Hepatocyte (in vitro differentiated cells): ENCODE data around the gene IL17RD. TPM values are rescaled to one million over a fixed set of nuclear protein-coding genes. Genes with fewer than 3 reads are reported as not detected.

Experiments
- DNase-seq: peaks from one replicate; pipeline ENCODE4 v3.0.0-alpha.2; 2016; ENCODE audit warnings: low spot score
- H2AFZ ChIP-seq: fragments of 200-600 bp; sonication (generic); 2 replicates; pipeline ENCODE4 v1.6.0; 2016; ENCODE audit warnings: antibody characterized with exemption, mild to moderate bottlenecking
- H3K27ac ChIP-seq: fragments of 200-600 bp; sonication (generic); 2 replicates; pipeline ENCODE4 v1.5.1; 2016; ENCODE audit warnings: mild to moderate bottlenecking
- H3K27me3 ChIP-seq: fragments of 200-600 bp; sonication (generic); 2 replicates; pipeline ENCODE4 v1.6.1; 2016
- H3K36me3 ChIP-seq: fragments of 200-600 bp; sonication (generic); replicated peaks from 2 replicates; pipeline ENCODE4 v1.5.1; 2016; ENCODE audit warnings: low read depth; ENCODE audit not compliant: insufficient read depth
- H3K4me1 ChIP-seq: fragments of 200-600 bp; sonication (generic); 2 replicates; pipeline ENCODE4 v1.5.1; 2016; ENCODE audit warnings: mild to moderate bottlenecking, moderate library complexity; ENCODE audit not compliant: insufficient read depth
- H3K4me2 ChIP-seq: fragments of 200-600 bp; sonication (generic); 2 replicates; pipeline ENCODE4 v1.6.0; 2016
- H3K4me3 ChIP-seq: fragments of 200-600 bp; sonication (generic); 2 replicates; pipeline ENCODE4 v1.5.1; 2016; ENCODE audit warnings: mild to moderate bottlenecking
- H3K79me2 ChIP-seq: fragments of 200-600 bp; sonication (generic); 2 replicates; pipeline ENCODE4 v1.6.0; 2017; ENCODE audit warnings: mild to moderate bottlenecking
- H3K9me2 ChIP-seq: fragments of 200-600 bp; sonication (generic); replicated peaks from 2 replicates; pipeline ENCODE4 v1.6.0; 2017; ENCODE audit warnings: mild to moderate bottlenecking; ENCODE audit not compliant: insufficient read depth
- H3K9me3 ChIP-seq: fragments of 200-600 bp; sonication (generic); 2 replicates; pipeline ENCODE4 v1.5.1; 2016; ENCODE audit warnings: low read depth, mild to moderate bottlenecking
- H4K20me1 ChIP-seq: fragments of 200-600 bp; sonication (generic); 2 replicates; pipeline ENCODE4 v1.6.0; 2016; ENCODE audit warnings: mild to moderate bottlenecking; ENCODE audit not compliant: insufficient read depth, poor library complexity, severe bottlenecking
- CTCF ChIP-seq: fragments of 200-600 bp; sonication (generic); IDR thresholded peaks from 2 replicates; pipeline ENCODE4 v1.5.1; 2016; ENCODE audit warnings: antibody characterized with exemption, mild to moderate bottlenecking; ENCODE audit not compliant: poor library complexity
- EZH2 ChIP-seq: fragments of 200-600 bp; sonication (generic); IDR thresholded peaks from 2 replicates; pipeline ENCODE4 v1.6.1; 2016; ENCODE audit warnings: antibody characterized with exemption, mild to moderate bottlenecking, borderline replicate concordance
- EZH2phosphoT487 ChIP-seq: fragments of 200-600 bp; sonication (generic); IDR thresholded peaks from one replicate; pipeline ENCODE4 v1.6.1; 2018; ENCODE audit warnings: antibody characterized with exemption, mild to moderate bottlenecking, low read depth, moderate library complexity; ENCODE audit not compliant: unreplicated experiment, severe bottlenecking
- WGBS: methylation state at CpG from one replicate; pipeline ENCODE4 v1.1.6; 2016; ENCODE audit warnings: low lambda C conversion rate; ENCODE audit errors: missing lambda C conversion rate; 5-methylcytosine and 5-hydroxymethylcytosine counted together
- polyA plus RNA-seq: library from polyadenylated mRNA; unstranded; fragments of >200 nt; fragmentation: Nextera tagmentation; extraction: Ambion mirVana; gene quantifications from 2 replicates; pipeline ENCODE4 v1.2.1, GENCODE V29; 2016
- total RNA-seq: library from RNA; depleted of rRNA; stranded (reverse); fragments of >200 nt; gene quantifications from 2 replicates; pipeline ENCODE4 v1.2.3, GENCODE V29; 2014

Gene IL17RD
- total and polyA plus RNA-seq, 2 experiments from 2014 or later: 1.7 to 6.2 TPM

- H2AFZ ChIP-seq: no peak overlapping the region
- H3K4me3 ChIP-seq: no peak overlapping the region
- no peaks in the 10 kb centered on the region for H3K9me2 ChIP-seq
- WGBS: 94% methylated on average over 6 of the region's 6 CpGs
- TF ChIP-seq CTCF (no peak), EZH2phosphoT487 (no peak)
- H3K4me2 ChIP-seq: no peak overlapping the region
- no peaks in the 10 kb centered on the region for H3K27me3 ChIP-seq
- H3K9me3 ChIP-seq: no peaks in the 10 kb centered on the region
- H3K36me3 ChIP-seq: no peaks in the 10 kb centered on the region
- H3K27ac ChIP-seq: no peak overlapping the region
- peaks cover 3% of the 10 kb centered on the region for H3K79me2 ChIP-seq
- peaks cover 3% of the 10 kb centered on the region for H3K4me1 ChIP-seq
- no peaks in the 10 kb centered on the region for H4K20me1 ChIP-seq
- no peak for DNase-seq
These were observed 107.8 kb downstream of the IL17RD start for GRCh38 chr3:57057351-57057750.

GRCh38 chr3:57053122-57053521 is 112.0 kb downstream of the IL17RD start:
- no peak overlapping the region for H3K27ac ChIP-seq
- 87% methylated on average over 6 of the region's 6 CpGs for WGBS
- no peaks in the 10 kb centered on the region for H4K20me1 ChIP-seq
- no peak overlapping the region for H2AFZ ChIP-seq
- peaks cover 3% of the 10 kb centered on the region for H3K79me2 ChIP-seq
- DNase-seq: no peak
- TF ChIP-seq EZH2: no peak
- TF ChIP-seq EZH2phosphoT487: no peak
- no peak for TF ChIP-seq CTCF
- H3K36me3 ChIP-seq: no peaks in the 10 kb centered on the region
- H3K27me3 ChIP-seq: no peaks in the 10 kb centered on the region
- no peaks in the 10 kb centered on the region for H3K9me3 ChIP-seq
- H3K4me3 ChIP-seq: no peak overlapping the region
- H3K9me2 ChIP-seq: no peaks in the 10 kb centered on the region
- no peaks in the 10 kb centered on the region for H3K4me1 ChIP-seq
- no peak overlapping the region for H3K4me2 ChIP-seq

GRCh38 chr3:57052662-57053061 is 112.5 kb downstream of the IL17RD start:
- H3K4me1 ChIP-seq: no peaks in the 10 kb centered on the region
- WGBS: 76% methylated on average over 5 of the region's 5 CpGs
- no peak overlapping the region for H3K27ac ChIP-seq
- no peaks in the 10 kb centered on the region for H3K36me3 ChIP-seq
- H3K4me3 ChIP-seq: no peak overlapping the region
- peaks cover 3% of the 10 kb centered on the region for H3K79me2 ChIP-seq
- no peaks in the 10 kb centered on the region for H3K9me2 ChIP-seq
- H3K4me2 ChIP-seq: no peak overlapping the region
- no peak overlapping the region for H2AFZ ChIP-seq
- no peaks in the 10 kb centered on the region for H3K27me3 ChIP-seq
- no peaks in the 10 kb centered on the region for H3K9me3 ChIP-seq
- TF ChIP-seq CTCF (no peak), EZH2phosphoT487 (no peak), EZH2 (no peak)
- H4K20me1 ChIP-seq: no peaks in the 10 kb centered on the region
- DNase-seq: no peak

- TF ChIP-seq EZH2phosphoT487 (no peak), CTCF (no peak), EZH2 (no peak)
- Histone ChIP-seq H3K79me2 (peaks cover 14% of the 10 kb centered on the region), H3K27me3 (no peaks in the 10 kb centered on the region), H3K4me3 (no peak overlapping the region), H3K36me3 (no peaks in the 10 kb centered on the region), H3K4me2 (no peak overlapping the region), H4K20me1 (no peaks in the 10 kb centered on the region), H3K27ac (no peak overlapping the region), H3K9me3 (no peaks in the 10 kb centered on the region), H3K9me2 (no peaks in the 10 kb centered on the region), H3K4me1 (peaks cover 10% of the 10 kb centered on the region), H2AFZ (no peak overlapping the region)
- 93% methylated on average over 4 of the region's 4 CpGs for WGBS
- DNase-seq: no peak
These were observed 116.4 kb downstream of the IL17RD start for GRCh38 chr3:57048728-57049127.
